Endodermal cell (in vitro differentiated cells): Measurements from ENCODE around the gene CHD9. TPM values are rescaled to one million over a fixed set of nuclear protein-coding genes. Genes with fewer than 3 reads are reported as not detected.

Experiments
- DNase-seq: peaks from one replicate; pipeline ENCODE4 v3.0.0-alpha.2; 2017
- H3K27ac ChIP-seq: 2 replicates; pipeline ENCODE4 v1.5.1; 2013; ENCODE audit warnings: mild to moderate bottlenecking, low read depth, low read length, moderate library complexity
- H3K27me3 ChIP-seq: 2 replicates; pipeline ENCODE4 v1.6.1; 2013; ENCODE audit warnings: mild to moderate bottlenecking, low read length, moderate library complexity; ENCODE audit not compliant: insufficient read depth, control insufficient read depth, poor library complexity, severe bottlenecking
- H3K36me3 ChIP-seq: 2 replicates; pipeline ENCODE4 v1.7.0; 2013; ENCODE audit warnings: mild to moderate bottlenecking, low read length, moderate library complexity; ENCODE audit not compliant: control insufficient read depth, insufficient read depth
- H3K4me1 ChIP-seq: one replicate; pipeline ENCODE4 v1.7.0; 2013; ENCODE audit warnings: low read length; ENCODE audit not compliant: control insufficient read depth, insufficient read depth
- H3K4me3 ChIP-seq: 2 replicates; pipeline ENCODE4 v1.5.1; 2013; ENCODE audit warnings: mild to moderate bottlenecking, low read length, moderate library complexity
- H3K9ac ChIP-seq: 2 replicates; pipeline ENCODE4 v1.6.1; 2013; ENCODE audit warnings: mild to moderate bottlenecking, low read length, moderate library complexity; ENCODE audit not compliant: poor library complexity, severe bottlenecking; ENCODE audit errors: extremely low read depth
- H3K9me3 ChIP-seq: 2 replicates; pipeline ENCODE4 v1.6.1; 2013; ENCODE audit warnings: mild to moderate bottlenecking, low read length, moderate library complexity; ENCODE audit not compliant: control insufficient read depth
- H3K27ac Mint-ChIP-seq: 2 replicates; pipeline ENCODE4 v1.8.0; 2020; ENCODE audit warnings: mixed read lengths
- H3K27me3 Mint-ChIP-seq: 2 replicates; pipeline ENCODE4 v1.8.0; 2021; ENCODE audit warnings: mild to moderate bottlenecking, mixed read lengths; ENCODE audit not compliant: insufficient read depth
- H3K36me3 Mint-ChIP-seq: 2 replicates; pipeline ENCODE4 v1.8.0; 2020; ENCODE audit warnings: low read depth, mixed read lengths
- H3K4me1 Mint-ChIP-seq: 2 replicates; pipeline ENCODE4 v1.8.0; 2020; ENCODE audit warnings: mixed read lengths
- H3K4me3 Mint-ChIP-seq: 2 replicates; pipeline ENCODE4 v1.8.0; 2020; ENCODE audit warnings: mild to moderate bottlenecking, moderate library complexity, mixed read lengths
- H3K9me3 Mint-ChIP-seq: 2 replicates; pipeline ENCODE4 v1.8.0; 2020; ENCODE audit warnings: mild to moderate bottlenecking, mixed read lengths
- CTCF ChIP-seq: fragments of 200-600 bp; sonication (generic); conservative IDR thresholded peaks from 2 replicates; pipeline ENCODE4 v1.5.0; 2021; ENCODE audit warnings: antibody characterized with exemption, mild to moderate bottlenecking
- WGBS, 2 experiments: methylation state at CpG; one replicate each; pipeline versions ENCODE4 v1.1.5 to v1.1.7; 2013; ENCODE audit warnings: missing lambda C conversion rate in 2 of 2, mixed read lengths in 1 of 2; ENCODE audit not compliant: insufficient coverage in 1 of 2, insufficient read length in 1 of 2; 5-methylcytosine and 5-hydroxymethylcytosine counted together
- total RNA-seq, 2 donors: library from RNA; stranded (reverse); fragmentation: NEBNext Ultra II Directional in 1 of 2; extraction: Animal tissue kit (Norgen Biotek cat#: 25700) in 1 of 2; gene quantifications; 2 replicates in 1 of 2; 3 replicates in 1 of 2; pipeline ENCODE4 v1.2.1, GENCODE V29; 2021

CHD9 gene
- total RNA-seq, 2 donors from 2014 or later: 36.8 to 40.5 TPM

- Histone ChIP-seq H3K9me3 (peaks cover 7% of the 10 kb centered on the region), H3K27me3 (no peaks in the 10 kb centered on the region), H3K4me1 (no peaks in the 10 kb centered on the region), H3K36me3 (peaks cover 18% of the 10 kb centered on the region), H3K27ac (no peak overlapping the region), H3K9ac (no peak overlapping the region), H3K4me3 (no peak overlapping the region)
- H3K4me3 Mint-ChIP-seq: no peak overlapping the region
- DNase-seq: no peak
- no peak overlapping the region for H3K27ac Mint-ChIP-seq
- H3K4me1 Mint-ChIP-seq: no peaks in the 10 kb centered on the region
- 90 to 93% methylated on average over 3 to 4 of the region's 4 CpGs for WGBS, 2 experiments
- H3K27me3 Mint-ChIP-seq: no peaks in the 10 kb centered on the region
- H3K9me3 Mint-ChIP-seq: peaks cover 10% of the 10 kb centered on the region
- H3K36me3 Mint-ChIP-seq: peaks cover 40% of the 10 kb centered on the region
- TF ChIP-seq CTCF: no peak
These were observed 13.6 kb downstream of the CHD9 start for GRCh38 chr16:53068423-53068833.

- Mint-ChIP-seq H3K9me3 (peaks cover 23% of the 10 kb centered on the region), H3K4me3 (no peak overlapping the region), H3K4me1 (no peaks in the 10 kb centered on the region), H3K27ac (no peak overlapping the region), H3K36me3 (peaks cover 49% of the 10 kb centered on the region), H3K27me3 (no peaks in the 10 kb centered on the region)
- Histone ChIP-seq H3K9me3 (peaks cover 20% of the 10 kb centered on the region), H3K36me3 (peaks cover 18% of the 10 kb centered on the region), H3K27ac (no peak overlapping the region), H3K4me1 (no peaks in the 10 kb centered on the region), H3K9ac (no peak overlapping the region), H3K27me3 (no peaks in the 10 kb centered on the region), H3K4me3 (no peak overlapping the region)
- TF ChIP-seq CTCF: no peak
- WGBS, 2 experiments: 100% methylated on average over 1 of the region's 2 CpGs; no CpG with 5 or more reads in 1 of the 2 experiments
- DNase-seq: no peak
These were observed 15.0 kb downstream of the CHD9 start for GRCh38 chr16:53069772-53070171.

GRCh38 chr16:53071748-53072301 is 17.0 kb downstream of the CHD9 start:
- no peak for TF ChIP-seq CTCF
- Histone ChIP-seq H3K27ac (peak overlapping the region; percentile 85), H3K9me3 (peaks cover 30% of the 10 kb centered on the region), H3K36me3 (peaks cover 21% of the 10 kb centered on the region), H3K4me3 (no peak overlapping the region), H3K27me3 (no peaks in the 10 kb centered on the region), H3K4me1 (no peaks in the 10 kb centered on the region), H3K9ac (no peak overlapping the region)
- Mint-ChIP-seq H3K9me3 (peaks cover 35% of the 10 kb centered on the region), H3K27ac (no peak overlapping the region), H3K36me3 (peaks cover 61% of the 10 kb centered on the region), H3K4me3 (no peak overlapping the region), H3K27me3 (no peaks in the 10 kb centered on the region), H3K4me1 (no peaks in the 10 kb centered on the region)
- 61 to 71% methylated on average over 4 to 6 of the region's 6 CpGs for WGBS, 2 experiments
- no peak for DNase-seq
